Esophagus squamous epithelium (tissue), 5 donors: ENCODE results near the gene ANKH. TPM values are rescaled to one million over a fixed set of nuclear protein-coding genes. Genes with fewer than 3 reads are reported as not detected.

Experiments used
- DNase-seq: peaks from one replicate; lab custom pipeline; 2025; lab: John Stamatoyannopoulos, UW
- H3K27ac ChIP-seq, 4 donors: fragments of 200-600 bp; sonication (generic); one replicate each; pipeline ENCODE4 v1.5.1; 2016 to 2019; ENCODE audit warnings: mild to moderate bottlenecking in 1 of 4
- H3K27me3 ChIP-seq, 4 donors: fragments of 200-600 bp; sonication (generic); 1 replicate in 3 of 4; 2 replicates in 1 of 4; pipeline versions ENCODE4 v1.5.1 to v1.6.0; 2017 to 2021; ENCODE audit warnings: antibody characterized with exemption in 1 of 4
- H3K36me3 ChIP-seq, 3 donors: fragments of 200-600 bp; sonication (generic); one replicate each; pipeline ENCODE4 v1.5.1; 2016 to 2019
- H3K4me1 ChIP-seq, 3 donors: fragments of 200-600 bp; sonication (generic); one replicate each; pipeline ENCODE4 v1.5.1; 2017 to 2019
- H3K4me3 ChIP-seq, 4 donors: fragments of 200-600 bp; sonication (generic); 1 replicate in 3 of 4; 2 replicates in 1 of 4; pipeline ENCODE4 v1.5.1; 2016 to 2019; ENCODE audit warnings: mild to moderate bottlenecking in 2 of 4, moderate library complexity in 1 of 4
- H3K9me3 ChIP-seq, 3 donors: fragments of 200-600 bp; sonication (generic); one replicate each; pipeline ENCODE4 v1.5.1; 2016 to 2019
- CTCF ChIP-seq, 6 experiments: fragments of 450-650 bp in 4 of 6; fragments of 200-600 bp in 2 of 6; sonication (generic) in 2 of 6; IDR thresholded peaks; one replicate each; pipeline ENCODE4 v1.5.1; 2016 to 2019; ENCODE audit warnings: antibody characterized with exemption in 6 of 6, mild to moderate bottlenecking in 4 of 6, moderate library complexity in 4 of 6
- POLR2A ChIP-seq, 4 donors: fragments of 450-650 bp; IDR thresholded peaks; one replicate each; pipeline ENCODE4 v1.6.1; 2017; ENCODE audit warnings: antibody characterized with exemption in 4 of 4, mild to moderate bottlenecking in 4 of 4, moderate library complexity in 3 of 4
- WGBS, 2 donors: methylation state at CpG; one replicate each; pipeline ENCODE4 v1.1.5; 2018; 5-methylcytosine and 5-hydroxymethylcytosine counted together
- intact Hi-C: fragments of 100-400 bp; cut with DNase I; formaldehyde crosslinking; loops from one replicate; pipeline ENCODE4 v1.15.0; 2022
- total RNA-seq, 4 donors: library from RNA; depleted of rRNA; stranded (reverse); fragments of >200 nt; gene quantifications; one replicate each; pipeline ENCODE4 v1.1.0, GENCODE V29; 2016
- donor health status: DM: yes; HTN: yes; CAD: no.

ANKH gene
- total RNA-seq, 4 donors from 2014 or later = 10.0 to 38.0 (median 16.7) TPM

- intact Hi-C loops = no loop called here
- TF ChIP-seq POLR2A (IDR thresholded peaks at IDR 0.05) = no peak
- no peak for TF ChIP-seq CTCF (IDR thresholded peaks at IDR 0.05)
- DNase-seq = no peak
- Histone ChIP-seq H3K4me3 (no peak overlapping the region), H3K27ac (no peak overlapping the region), H3K4me1 (no peaks in the 10 kb centered on the region), H3K36me3 (peaks cover 0 to 19% (median 0%) of the 10 kb centered on the region in 3 donors), H3K27me3 (no peaks in the 10 kb centered on the region), H3K9me3 (no peaks in the 10 kb centered on the region)
- 77 to 78% methylated on average over 9 of the region's 9 CpGs for whole genome bisulfite sequencing, 2 donors
Observed at GRCh38 chr5:14757850-14758249, 113.7 kb downstream of the ANKH start.

- Histone ChIP-seq H3K4me1 (no peaks in the 10 kb centered on the region), H3K36me3 (peaks cover 0 to 27% (median 0%) of the 10 kb centered on the region in 3 donors), H3K9me3 (no peaks in the 10 kb centered on the region), H3K27ac (no peak overlapping the region), H3K27me3 (no peaks in the 10 kb centered on the region), H3K4me3 (no peak overlapping the region)
- TF ChIP-seq POLR2A (IDR thresholded peaks at IDR 0.05) = no peak
- TF ChIP-seq CTCF (IDR thresholded peaks at IDR 0.05) = no peak
- 50 to 95% methylated on average over 4 of the region's 4 CpGs for WGBS, 2 donors
- intact Hi-C loops = no loop called here
- DNase-seq = no peak
Observed at GRCh38 chr5:14756478-14756877, 115.1 kb downstream of the ANKH start.

GRCh38 chr5:14753947-14754346 lies 117.6 kb downstream of the ANKH start:
- DNase-seq = no peak
- TF ChIP-seq CTCF (IDR thresholded peaks at IDR 0.05) (no peak), POLR2A (IDR thresholded peaks at IDR 0.05) (no peak)
- Histone ChIP-seq H3K27me3 (no peaks in the 10 kb centered on the region), H3K27ac (no peak overlapping the region), H3K36me3 (peaks cover 0 to 45% (median 0%) of the 10 kb centered on the region in 3 donors), H3K4me3 (no peak overlapping the region), H3K4me1 (peaks cover 0 to 11% (median 4%) of the 10 kb centered on the region in 3 donors), H3K9me3 (no peaks in the 10 kb centered on the region)
- intact Hi-C loops = no loop called here
- 26 to 41% methylated on average over 3 of the region's 3 CpGs for WGBS, 2 donors

GRCh38 chr5:14753292-14753691 lies 118.3 kb downstream of the ANKH start:
- DNase-seq = no peak
- Histone ChIP-seq H3K4me3 (no peak overlapping the region), H3K4me1 (peaks cover 0 to 17% (median 5%) of the 10 kb centered on the region in 3 donors), H3K27me3 (no peaks in the 10 kb centered on the region), H3K9me3 (no peaks in the 10 kb centered on the region), H3K27ac (no peak overlapping the region), H3K36me3 (peaks cover 0 to 52% (median 0%) of the 10 kb centered on the region in 3 donors)
- intact Hi-C loops = no loop called here
- 79 to 86% methylated on average over 6 of the region's 6 CpGs for WGBS, 2 donors
- TF ChIP-seq POLR2A (IDR thresholded peaks at IDR 0.05) (no peak), CTCF (IDR thresholded peaks at IDR 0.05) (no peak)

GRCh38 chr5:14752497-14753071 lies 119.0 kb downstream of the ANKH start:
- no peak for TF ChIP-seq POLR2A (IDR thresholded peaks at IDR 0.05)
- TF ChIP-seq CTCF (IDR thresholded peaks at IDR 0.05) = no peak
- intact Hi-C loops = no loop called here
- WGBS, 2 donors = 77 to 82% methylated on average over 6 of the region's 6 CpGs
- Histone ChIP-seq H3K27me3 (no peaks in the 10 kb centered on the region), H3K4me1 (peaks cover 0 to 18% (median 5%) of the 10 kb centered on the region in 3 donors), H3K9me3 (no peaks in the 10 kb centered on the region), H3K4me3 (no peak overlapping the region), H3K27ac (no peak overlapping the region), H3K36me3 (peaks cover 0 to 58% (median 0%) of the 10 kb centered on the region in 3 donors)
- DNase-seq = no peak
